NT2/D1 (cell line): Measurements from ENCODE around the gene MAGI1.

Experiments
- SUZ12 ChIP-seq: IDR thresholded peaks from 2 replicates; pipeline ENCODE4 v1.6.1; 2011; ENCODE audit not compliant: insufficient read length, insufficient read depth; ENCODE audit errors: extremely low read depth
- YY1 ChIP-seq: IDR thresholded peaks from 2 replicates; pipeline ENCODE4 v1.6.1; 2011; ENCODE audit not compliant: insufficient read length, insufficient read depth
- ZNF274 ChIP-seq: IDR thresholded peaks from 2 replicates; pipeline ENCODE4 v1.6.1; 2011; ENCODE audit warnings: mild to moderate bottlenecking, low read depth, low read length

DNA sequence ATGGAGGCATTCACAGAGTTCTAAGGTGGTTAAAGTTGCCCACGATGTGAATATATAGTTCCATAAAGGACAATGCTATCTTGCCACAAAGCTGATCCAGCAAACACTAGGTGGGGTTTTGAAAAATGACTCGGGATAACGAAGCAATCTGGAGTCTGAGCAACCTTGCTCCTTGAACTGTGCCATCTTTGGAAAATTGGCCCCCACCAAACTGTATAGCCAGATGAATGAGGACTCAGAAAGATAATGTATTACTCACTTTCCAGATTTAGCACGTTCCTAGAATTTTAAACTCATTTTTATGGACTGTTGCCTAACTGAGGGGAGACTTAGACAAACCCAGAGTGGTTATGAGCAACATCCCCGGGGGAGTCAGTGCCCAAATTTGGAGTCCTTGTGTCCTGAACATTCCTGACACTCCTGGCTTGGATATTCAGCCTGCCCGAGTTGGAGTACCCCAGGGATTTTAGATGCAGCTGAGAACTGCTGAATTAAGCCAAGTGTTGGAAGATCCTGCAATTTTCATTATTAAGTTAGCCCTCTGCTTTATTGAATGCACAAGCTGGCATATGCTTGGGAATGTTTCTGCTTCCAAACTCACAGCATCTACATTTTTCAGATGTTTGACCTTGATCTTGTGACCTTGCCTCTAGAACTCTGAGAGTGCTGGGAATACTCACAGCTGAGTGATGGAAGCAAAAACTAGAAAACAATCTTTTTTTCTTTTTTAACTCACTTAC, 8.8 kb upstream of the MAGI1 start:
- no peak for TF ChIP-seq ZNF274
- no peak for TF ChIP-seq YY1
- no peak for TF ChIP-seq SUZ12
